Stimulated activated naive CD4-positive, alpha-beta T cell treated with Interleukin-2 at 50 U/mL for 16 hours (primary cell): ENCODE measurements around the gene TMEM63B.
"Not testable (repeated sequence)": the region's sequence is repeated elsewhere in the genome, so short reads cannot be mapped to it uniquely, and the experiment has no call there.

ENCODE experiments used
- DNase-seq: peaks from one replicate; lab custom pipeline; 2025; lab: John Stamatoyannopoulos, UW

The TMEM63B gene

DNA sequence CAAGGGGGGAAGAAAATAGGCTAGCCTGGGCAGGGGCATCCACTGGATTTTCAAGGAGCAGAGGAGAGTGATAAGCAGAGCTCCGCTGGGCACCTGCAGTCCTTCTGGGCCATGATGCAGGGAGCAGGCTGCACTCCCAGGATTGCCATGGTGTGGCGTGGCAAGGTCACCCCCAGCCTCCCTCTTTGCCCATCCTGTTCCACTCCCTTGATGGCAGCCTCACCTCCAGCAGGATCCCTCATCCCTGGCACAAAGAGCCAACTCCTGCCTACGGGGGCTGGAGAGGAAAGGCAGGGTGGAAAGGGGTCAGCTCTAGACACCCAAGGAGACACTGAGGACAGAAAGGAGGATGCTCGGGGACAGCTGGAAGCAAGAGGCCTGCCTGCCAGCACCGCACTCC, 67.0 kb downstream of the TMEM63B start:
- no peak for DNase-seq

DNA sequence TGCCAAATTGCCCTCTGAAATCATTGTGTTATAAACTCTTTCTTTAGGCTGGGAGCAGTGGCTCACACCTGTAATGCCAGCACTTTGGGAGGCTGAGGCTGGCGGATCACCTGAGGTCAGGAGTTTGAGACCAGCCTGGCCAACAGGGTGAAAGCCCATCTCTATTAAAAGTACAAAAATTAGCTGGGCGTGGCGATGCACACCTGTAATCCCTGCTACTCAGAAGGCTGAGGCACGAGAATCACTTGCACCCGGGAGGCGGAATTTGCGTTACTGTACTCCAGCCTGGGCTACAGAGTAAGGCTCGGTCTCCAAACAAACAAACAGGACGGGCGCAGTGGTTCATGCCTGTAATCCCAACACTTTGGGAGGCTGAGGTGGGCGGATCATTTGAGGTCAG, 69.0 kb downstream of the TMEM63B start:
- DNase-seq, result not testable (repeated sequence)

DNA sequence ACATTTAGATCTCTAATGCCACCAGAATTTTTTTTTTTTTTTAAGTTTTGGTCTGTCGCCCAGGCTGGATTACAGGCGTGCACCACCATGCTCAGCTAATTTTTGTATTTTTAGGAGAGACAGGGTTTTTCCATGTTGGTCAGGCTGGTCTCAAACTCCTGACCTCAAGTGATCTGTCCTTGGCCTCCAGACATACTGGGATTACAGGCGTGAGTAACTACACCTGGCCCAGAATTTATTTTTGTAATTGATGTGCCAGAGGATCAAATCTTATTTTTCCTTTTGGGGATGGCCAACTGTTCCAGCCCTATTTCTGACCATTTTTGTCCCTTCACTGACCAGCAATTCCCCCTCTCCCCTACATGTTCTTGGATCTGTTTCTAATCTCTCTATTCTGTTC, 71.3 kb downstream of the TMEM63B start:
- no peak for DNase-seq

DNA sequence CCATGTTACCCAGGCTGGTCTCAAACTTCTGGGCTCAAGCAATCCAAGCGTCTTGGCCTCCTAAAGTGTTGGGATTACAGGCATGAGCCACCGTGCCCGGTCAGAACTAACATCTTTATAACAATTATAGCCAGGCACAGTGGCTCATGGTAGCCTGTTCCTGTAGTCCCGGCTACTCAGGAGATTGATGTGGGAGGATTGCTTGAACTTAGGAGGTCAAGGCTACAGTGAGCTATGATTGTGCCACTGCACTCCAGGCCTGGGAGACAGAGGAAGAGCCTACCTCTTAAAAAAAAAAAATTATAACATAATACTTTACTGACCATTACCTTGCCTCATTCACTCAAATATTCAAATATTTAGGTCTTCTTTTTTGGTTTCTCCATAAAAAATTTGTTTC, 72.5 kb downstream of the TMEM63B start:
- DNase-seq, result no peak

DNA sequence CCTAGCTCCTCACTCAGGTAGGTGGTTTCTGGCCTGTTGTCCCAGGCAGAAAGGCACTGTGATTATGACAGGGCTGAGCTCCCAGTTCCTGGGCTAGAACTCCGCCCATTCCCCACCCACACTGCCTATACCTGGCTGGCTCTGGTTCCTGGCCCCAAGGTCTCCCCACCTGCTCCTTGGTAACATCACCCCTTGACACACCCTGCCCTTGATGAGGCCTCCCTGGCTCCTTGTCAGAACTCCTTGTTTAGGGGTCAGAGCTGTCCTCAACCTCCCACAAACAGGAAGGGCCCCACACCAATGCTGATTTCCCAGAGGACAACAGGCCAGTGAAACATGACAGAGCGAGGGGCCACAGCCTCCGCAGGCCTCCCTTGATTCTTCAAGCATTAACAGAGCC, 73.8 kb downstream of the TMEM63B start:
- DNase-seq, result no peak

DNA sequence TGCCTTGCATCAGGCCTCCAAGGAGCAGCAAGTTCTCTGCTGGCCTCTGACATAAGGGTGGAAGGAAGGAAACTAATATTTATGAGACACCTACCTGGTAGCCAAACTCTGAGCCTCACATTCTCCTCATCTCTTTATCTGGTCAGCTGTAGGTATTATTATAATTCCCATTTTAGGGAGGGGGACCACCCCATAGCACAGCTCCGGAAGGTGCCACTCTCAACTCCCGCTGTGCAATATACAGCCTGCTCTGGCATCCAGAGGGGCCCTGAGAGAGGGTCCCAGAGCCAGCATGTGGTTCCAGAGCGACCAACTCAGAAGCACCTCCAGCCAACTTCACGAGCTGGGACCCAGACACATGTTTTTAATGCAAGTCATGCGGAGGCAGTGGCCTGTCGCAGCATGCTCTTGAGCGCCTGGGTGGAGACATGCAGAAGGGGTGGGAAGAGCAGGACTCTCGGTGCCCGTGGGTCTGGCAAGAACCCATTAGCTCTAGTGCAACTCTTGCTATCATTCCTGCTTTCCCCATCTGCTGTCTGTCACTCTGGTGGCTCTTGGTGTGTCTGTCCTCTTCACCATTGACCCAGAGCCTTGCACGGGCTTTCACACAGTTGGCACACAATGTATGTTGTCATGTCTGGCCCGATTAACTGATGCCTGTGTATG, 74.4 kb downstream of the TMEM63B start:
- no peak for DNase-seq

DNA sequence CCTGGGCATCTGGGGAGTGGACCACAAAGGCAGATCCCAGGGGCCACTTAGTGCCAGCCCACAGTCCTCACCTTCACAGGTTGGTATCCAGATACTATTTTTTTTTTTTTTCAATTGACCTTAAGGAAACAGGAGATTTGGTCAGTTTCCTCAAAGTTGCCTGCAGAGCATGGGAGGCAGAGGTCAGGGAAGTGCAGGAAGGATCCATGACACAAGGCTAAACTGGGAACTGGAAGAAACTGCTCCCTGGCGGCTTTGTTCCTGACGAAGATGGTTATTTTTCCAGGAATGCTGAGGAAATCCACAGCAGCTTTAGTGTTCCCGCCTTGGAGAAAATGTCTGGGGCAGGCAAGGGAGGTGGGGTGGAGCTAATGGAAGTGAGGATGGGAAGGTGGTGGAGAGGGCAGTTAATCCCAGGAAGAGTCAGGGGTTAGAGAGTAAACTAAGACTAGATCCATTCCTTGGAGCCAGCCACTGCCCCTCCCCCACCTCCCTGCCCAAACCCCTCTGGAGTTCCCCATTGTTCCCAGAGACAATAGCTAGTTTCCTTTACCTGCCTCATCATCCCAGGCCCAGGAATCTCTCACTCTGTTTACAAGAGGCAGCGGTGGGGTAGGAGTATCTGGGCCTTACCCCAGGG, 75.1 kb downstream of the TMEM63B start:
- no peak for DNase-seq

DNA sequence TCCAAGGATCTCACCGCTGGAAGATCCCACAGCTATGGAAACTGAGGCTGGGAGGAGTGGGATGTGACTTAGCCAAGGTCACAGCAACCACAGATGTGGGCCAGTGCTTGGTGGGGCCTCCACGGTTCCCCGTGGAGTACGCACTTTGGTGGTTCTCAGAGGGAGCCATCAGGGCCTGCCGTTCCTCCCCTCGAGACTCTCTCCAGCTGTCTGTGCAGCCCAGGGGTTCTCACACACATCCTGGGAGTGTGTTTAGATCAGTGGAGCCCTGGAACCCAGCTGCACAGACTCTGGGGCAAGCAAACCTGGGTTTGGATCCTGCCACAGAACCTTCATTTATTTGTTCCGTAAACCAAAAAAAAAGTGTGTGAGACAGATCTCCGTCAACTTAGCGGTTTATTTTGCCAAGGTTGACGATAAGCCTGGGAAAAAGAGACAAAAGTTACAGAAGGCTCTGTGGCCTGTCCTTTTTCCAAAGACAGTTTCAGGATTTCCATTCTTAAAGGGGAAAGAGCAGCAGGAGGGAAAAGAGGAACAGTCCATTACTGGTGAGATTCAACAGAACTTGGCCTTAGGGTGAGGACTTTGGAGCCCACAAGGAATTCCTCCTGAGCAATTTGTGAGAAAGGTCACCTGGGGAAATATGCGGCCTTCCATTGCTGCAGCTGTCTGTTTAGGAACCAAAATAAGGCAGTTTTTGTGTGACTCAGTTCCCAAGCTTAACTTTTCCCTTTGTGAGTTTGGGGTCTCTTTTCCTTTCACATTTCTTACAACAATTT, 75.8 kb downstream of the TMEM63B start:
- DNase-seq, result no peak

DNA sequence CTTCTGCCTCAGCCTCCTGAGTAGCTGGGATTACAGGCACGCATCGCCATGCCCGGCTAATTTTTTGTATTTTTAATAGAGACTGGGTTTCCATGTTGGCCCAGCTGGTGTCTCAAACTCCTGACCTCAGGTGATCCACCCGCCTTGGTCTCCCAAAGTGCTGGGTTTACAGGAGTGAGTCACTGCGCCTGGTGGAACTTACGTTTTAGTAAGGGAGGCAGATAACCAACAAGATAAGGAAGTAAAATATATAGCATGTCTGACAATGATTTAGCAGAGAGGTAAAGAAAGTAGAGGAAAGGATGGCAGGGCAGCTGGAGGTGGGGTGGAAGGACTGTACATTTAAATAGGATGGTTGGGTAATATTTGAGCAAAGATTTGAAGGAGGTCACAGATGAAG, 76.6 kb downstream of the TMEM63B start:
- no peak for DNase-seq
